ENCODE data around the gene C1QC.
"Not testable (repeated sequence)": the region's sequence is repeated elsewhere in the genome, so short reads cannot be mapped to it uniquely, and the experiment has no call there.

Gene C1QC

DNA sequence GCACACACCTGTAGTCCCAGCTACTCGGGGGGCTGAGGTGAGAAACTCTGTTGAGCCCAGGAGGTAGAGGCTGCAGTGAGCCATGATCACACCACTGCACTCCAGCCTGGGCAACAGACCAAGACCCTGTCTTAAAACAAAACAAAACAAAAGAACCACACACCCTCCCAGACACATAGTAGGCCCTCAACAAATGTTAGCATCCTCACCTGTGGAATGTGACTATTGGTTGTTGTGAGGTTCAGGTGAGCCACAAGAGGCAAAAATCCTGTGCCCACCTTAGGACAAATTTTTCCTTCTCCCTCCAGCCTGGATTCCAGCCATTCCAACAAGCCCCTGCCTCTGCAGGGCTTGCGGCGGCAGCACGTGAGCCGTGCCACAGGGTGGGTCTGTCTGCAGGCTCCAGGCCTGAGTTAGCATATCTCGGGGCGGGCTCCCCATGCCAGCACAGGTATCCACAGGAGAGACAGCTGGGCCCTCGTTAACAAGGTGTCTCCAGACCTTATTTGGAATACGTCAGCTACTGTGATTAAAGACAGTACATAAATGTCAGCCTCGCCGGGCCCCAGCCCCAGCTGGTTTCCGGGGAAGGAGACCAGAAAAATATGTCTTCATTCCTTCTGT, 27.0 kb downstream of the C1QC start:
- intact Hi-C loops (cut with micrococcal nuclease), result no loop called here
- peaks cover 42% of the 10 kb centered on the region for H3K27me3 Mint-ChIP-seq

DNA sequence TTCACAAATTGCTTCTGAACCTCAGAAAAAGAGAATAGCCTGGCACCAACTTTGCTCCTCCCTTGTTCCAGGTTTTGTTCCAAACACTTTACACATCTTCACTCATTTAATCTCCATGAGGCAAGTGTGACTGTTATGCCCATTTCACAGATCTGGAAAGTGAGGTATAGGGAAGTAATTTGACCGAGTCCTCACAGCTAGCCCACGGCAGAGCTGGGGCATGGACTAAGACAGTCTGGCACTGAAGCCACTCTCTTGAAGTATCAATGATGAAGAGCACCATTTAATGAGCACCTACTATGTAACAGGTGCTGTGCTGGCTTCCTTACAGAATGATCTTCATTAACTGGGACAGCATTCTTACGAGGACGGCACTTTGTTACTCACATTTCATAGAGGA, 28.6 kb downstream of the C1QC start:
- peaks cover 4% of the 10 kb centered on the region for H3K4me1 Mint-ChIP-seq (ENCODE audit: low read depth)
- intact Hi-C loops (cut with micrococcal nuclease), result no loop called here
- no peaks in the 10 kb centered on the region for H3K9me3 Mint-ChIP-seq
- no peak overlapping the region for H3K4me3 Mint-ChIP-seq
- no peaks in the 10 kb centered on the region for H3K36me3 Mint-ChIP-seq (ENCODE audit: low read depth)
- no peak overlapping the region for H3K27ac Mint-ChIP-seq
- peaks cover 42% of the 10 kb centered on the region for H3K27me3 Mint-ChIP-seq

More for the DNA sequence above, 27.0 kb downstream of the C1QC start:
- H3K27ac Mint-ChIP-seq, result no peak overlapping the region
- no peaks in the 10 kb centered on the region for H3K36me3 Mint-ChIP-seq (ENCODE audit: low read depth)
- no peak overlapping the region for H3K4me3 Mint-ChIP-seq
- H3K9me3 Mint-ChIP-seq, result no peaks in the 10 kb centered on the region
- H3K4me1 Mint-ChIP-seq (ENCODE audit: low read depth), result peaks cover 4% of the 10 kb centered on the region

DNA sequence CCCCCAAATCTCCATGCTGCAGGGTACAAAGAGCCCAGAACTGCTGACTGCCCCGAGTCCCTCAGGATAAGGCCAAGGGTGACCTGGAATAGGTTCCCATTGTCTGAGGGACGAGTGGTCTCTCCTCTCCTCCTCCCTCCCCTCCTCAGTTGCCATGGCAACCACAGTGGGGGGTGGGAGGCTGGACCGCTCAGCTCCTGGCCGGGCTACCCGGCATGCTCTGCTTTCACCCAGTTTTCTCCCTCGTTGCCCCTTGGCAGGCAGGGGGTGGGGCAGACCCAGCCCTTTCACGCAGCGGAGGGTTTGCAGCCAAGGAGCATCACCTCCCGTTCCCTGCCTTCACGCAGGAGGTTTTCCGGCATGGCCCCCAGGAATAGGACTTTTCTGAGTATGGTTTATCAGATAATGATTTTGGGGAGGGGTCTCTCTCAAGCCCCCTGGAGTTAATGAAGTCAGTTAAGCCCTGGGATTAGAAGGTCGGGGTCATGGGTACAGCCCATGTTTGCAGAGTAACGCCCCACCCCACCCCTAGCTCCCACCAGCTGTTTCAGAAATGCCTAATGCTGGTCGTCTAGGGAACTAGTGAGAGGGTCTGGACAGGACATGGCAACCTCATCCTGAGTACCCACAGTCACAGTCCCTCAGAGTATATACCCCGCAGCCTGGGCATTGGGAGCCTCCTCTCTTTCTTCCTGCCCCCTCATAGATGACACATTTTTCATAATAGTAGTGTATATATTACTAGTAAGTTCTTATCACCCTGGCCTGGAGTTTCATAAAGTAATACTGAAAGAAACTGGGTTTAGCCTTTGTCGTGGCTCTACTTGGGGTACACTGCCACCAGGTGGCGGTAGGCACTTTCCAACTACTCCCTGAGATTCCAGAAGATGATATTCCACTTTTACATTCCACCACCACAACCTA, 30.3 kb downstream of the C1QC start:
- Mint-ChIP-seq H3K27ac (no peak overlapping the region), H3K36me3 (ENCODE audit: low read depth) (no peaks in the 10 kb centered on the region), H3K4me3 (no peak overlapping the region), H3K27me3 (peaks cover 36% of the 10 kb centered on the region), H3K9me3 (no peaks in the 10 kb centered on the region), H3K4me1 (ENCODE audit: low read depth) (peaks cover 4% of the 10 kb centered on the region)
- intact Hi-C loops (cut with micrococcal nuclease), result loop anchor here (1.0 to 2.0 kb wide), 2 partner anchors 216 to 257 kb away; no protein-coding TSS in a partner anchor

DNA sequence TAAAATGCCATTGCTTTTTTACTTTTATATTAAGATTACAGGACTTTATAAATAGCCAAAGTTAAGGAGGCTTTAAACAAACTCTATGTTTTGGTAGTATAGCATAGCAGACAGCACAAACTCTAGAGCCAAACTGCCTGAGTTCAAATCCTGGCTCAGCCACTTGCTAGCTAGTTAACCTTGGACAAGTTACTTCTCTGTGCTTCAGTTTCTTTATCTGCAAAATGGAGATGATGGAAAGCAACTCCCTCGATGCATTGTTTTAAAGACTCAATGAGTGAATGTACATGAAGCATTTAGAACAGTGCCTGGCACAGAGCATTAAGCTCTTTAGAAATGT, 30.9 kb downstream of the C1QC start:
- Mint-ChIP-seq H3K36me3 (ENCODE audit: low read depth) (no peaks in the 10 kb centered on the region), H3K27me3 (peaks cover 34% of the 10 kb centered on the region), H3K4me1 (ENCODE audit: low read depth) (peaks cover 4% of the 10 kb centered on the region), H3K4me3 (no peak overlapping the region), H3K27ac (no peak overlapping the region), H3K9me3 (no peaks in the 10 kb centered on the region)
- intact Hi-C loops (cut with micrococcal nuclease), result loop anchor here (1.0 to 2.0 kb wide), 2 partner anchors 215 to 256 kb away; no protein-coding TSS in a partner anchor

DNA sequence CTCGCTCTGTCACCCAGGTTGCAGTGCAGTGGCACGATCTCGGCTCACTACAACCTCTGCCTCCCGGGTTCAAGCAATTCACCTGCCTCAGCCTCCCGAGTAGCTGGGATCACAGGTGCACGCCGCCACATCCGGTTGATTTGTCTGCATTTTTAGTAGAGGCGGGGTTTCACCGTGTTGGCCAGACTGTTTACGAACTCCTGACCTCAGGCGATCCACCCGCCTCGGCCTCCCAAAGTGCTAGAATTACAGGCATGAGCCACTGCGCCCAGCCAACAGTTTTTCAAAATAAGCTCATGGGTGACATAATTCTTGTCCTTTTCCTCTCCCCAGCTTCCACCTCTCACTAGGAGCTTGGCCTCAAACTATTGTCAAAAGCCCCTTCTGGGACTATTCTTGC, 32.7 kb downstream of the C1QC start:
- H3K4me3 Mint-ChIP-seq; H3K36me3 Mint-ChIP-seq (ENCODE audit: low read depth); intact Hi-C loops (cut with micrococcal nuclease); H3K9me3 Mint-ChIP-seq; H3K27ac Mint-ChIP-seq; H3K4me1 Mint-ChIP-seq (ENCODE audit: low read depth): not testable (repeated sequence)
- H3K27me3 Mint-ChIP-seq, result peaks cover 25% of the 10 kb centered on the region

DNA sequence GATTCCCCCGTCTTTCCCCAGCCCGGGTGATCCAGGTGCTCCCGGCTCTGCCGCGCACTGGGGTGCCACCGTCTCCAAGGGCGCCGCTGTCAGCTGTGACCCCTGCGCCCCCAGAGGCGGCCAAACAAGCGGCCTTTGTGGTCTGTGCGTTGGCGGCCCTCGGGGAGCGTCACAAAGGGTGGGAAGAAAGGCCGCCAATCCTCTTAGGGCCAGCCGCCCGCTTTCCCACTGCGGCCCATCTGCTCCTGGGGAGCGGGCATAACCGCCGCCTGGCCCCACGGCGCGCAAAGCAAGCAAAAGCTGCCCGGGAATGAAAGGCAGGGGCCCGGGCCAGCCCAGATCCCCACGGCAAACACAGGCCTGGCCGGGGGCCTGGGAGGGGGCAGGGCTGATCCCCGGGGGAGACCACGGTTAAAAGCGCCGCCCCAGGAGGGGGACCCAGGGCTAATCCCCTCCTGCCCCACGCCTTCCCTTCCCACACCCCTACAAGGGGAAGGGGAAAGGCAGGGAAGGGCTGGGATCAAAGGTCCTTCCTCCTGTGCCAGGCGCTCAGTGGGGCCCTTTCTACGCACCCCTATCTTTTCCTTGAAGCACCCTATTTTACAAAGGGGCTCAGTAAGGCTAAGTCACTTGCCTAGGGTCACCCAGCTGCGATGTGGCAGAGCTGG, 33.6 kb downstream of the C1QC start:
- peaks cover 4% of the 10 kb centered on the region for H3K4me1 Mint-ChIP-seq (ENCODE audit: low read depth)
- H3K36me3 Mint-ChIP-seq (ENCODE audit: low read depth), result no peaks in the 10 kb centered on the region
- no peak overlapping the region for H3K27ac Mint-ChIP-seq
- intact Hi-C loops (cut with micrococcal nuclease), result no loop called here
- no peak overlapping the region for H3K4me3 Mint-ChIP-seq
- no peaks in the 10 kb centered on the region for H3K9me3 Mint-ChIP-seq
- H3K27me3 Mint-ChIP-seq, result peaks cover 20% of the 10 kb centered on the region

DNA sequence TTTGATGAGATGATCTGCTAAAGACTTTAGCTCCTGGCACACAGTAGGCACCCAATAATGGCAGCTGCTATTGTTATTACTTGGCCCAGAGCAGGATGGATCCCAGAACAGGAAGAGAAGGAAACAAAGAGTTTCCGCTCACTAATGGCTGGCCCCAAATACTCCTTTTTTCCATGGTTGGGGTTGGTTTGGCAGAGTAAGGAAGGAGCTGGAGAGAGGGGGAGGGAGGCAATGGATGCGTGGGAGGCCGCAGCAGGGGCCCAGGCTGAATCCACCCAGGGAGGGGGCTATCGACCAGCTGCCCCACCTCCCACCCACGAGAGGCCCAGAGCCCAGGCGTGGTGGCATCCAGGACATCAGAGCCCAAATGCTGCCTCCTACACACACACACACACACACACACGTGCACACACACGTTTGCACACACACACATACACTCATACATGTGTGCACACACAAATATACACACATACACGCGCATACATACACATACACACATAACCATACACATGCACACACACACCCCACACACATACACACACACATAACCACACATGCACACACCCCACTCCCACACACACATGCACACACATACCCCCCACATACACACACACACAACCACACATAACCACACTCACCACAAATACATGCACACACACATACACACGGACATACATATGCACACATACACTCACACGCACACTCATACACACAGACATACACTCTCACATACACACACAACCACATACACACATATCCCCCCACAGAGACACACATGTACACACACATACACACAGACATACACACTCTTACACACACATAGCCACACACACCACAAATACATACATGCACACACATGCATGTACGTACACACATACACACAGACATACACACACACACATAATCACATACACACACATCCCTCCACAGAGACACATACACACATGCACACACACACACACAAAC, 34.8 kb downstream of the C1QC start:
- H3K36me3 Mint-ChIP-seq (ENCODE audit: low read depth), result no peaks in the 10 kb centered on the region
- H3K27me3 Mint-ChIP-seq, result peaks cover 11% of the 10 kb centered on the region
- H3K27ac Mint-ChIP-seq, result no peak overlapping the region
- H3K9me3 Mint-ChIP-seq, result no peaks in the 10 kb centered on the region
- intact Hi-C loops (cut with micrococcal nuclease), result no loop called here
- H3K4me1 Mint-ChIP-seq (ENCODE audit: low read depth), result no peaks in the 10 kb centered on the region
- no peak overlapping the region for H3K4me3 Mint-ChIP-seq

DNA sequence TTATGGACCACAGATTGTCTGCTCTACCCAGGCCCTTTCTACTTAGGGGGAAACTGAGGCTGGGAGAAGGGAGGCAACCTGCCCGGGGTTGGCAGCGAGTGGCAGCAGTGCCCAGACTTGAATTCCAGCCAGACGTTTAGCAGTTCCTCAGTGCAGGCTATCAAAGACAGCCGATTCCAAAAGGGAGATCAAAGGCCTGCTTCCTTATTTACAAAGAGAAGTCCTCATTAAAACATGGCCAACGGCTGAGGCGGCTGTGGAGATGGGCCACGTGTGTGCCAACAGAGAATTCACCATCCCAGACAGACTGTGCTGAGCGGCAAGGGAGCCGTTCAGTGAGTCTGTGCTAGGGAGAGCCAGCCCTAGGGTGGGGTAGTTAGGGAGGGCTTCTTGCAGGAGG, 37.3 kb downstream of the C1QC start:
- no peak overlapping the region for H3K4me3 Mint-ChIP-seq
- intact Hi-C loops (cut with micrococcal nuclease), result no loop called here
- H3K36me3 Mint-ChIP-seq (ENCODE audit: low read depth), result no peaks in the 10 kb centered on the region
- no peaks in the 10 kb centered on the region for H3K9me3 Mint-ChIP-seq
- H3K4me1 Mint-ChIP-seq (ENCODE audit: low read depth), result no peaks in the 10 kb centered on the region
- H3K27me3 Mint-ChIP-seq, result peaks cover 10% of the 10 kb centered on the region
- H3K27ac Mint-ChIP-seq, result no peak overlapping the region

DNA sequence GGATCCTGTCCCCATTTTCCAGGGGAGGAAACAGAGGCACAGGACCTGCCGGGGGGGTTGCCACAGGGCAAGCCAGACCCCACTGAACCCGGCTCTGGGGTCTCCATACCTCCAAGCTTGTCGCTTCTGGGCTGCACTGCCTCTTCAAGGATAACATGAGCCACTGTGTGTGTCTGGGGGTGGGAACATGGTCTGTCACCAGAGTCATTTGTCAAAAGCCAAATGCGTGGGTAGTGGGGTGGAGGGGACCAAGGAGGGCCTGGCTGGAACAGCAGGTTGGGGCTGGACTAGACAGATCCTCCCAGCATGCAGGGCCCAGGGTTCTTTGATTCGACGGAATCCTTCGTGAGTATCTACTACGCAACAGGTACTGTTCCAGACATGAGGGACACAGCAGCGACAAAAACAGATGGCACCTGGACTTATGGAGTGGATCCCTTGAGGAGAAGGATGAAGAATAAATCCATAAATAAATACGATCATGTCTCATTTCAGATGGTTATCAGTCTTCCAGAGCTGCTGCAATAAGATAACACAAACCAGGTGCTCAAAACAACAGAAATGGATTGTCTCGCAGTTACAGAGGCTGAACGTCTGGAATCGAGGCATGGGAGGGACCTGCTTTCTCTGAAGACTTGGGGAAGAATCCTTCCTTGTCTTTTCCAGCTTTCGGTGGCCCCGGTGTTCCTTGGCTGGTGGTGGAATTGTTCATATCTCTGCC, 38.3 kb downstream of the C1QC start:
- H3K9me3 Mint-ChIP-seq, result no peaks in the 10 kb centered on the region
- intact Hi-C loops (cut with micrococcal nuclease), result no loop called here
- H3K27ac Mint-ChIP-seq, result no peak overlapping the region
- H3K36me3 Mint-ChIP-seq (ENCODE audit: low read depth), result no peaks in the 10 kb centered on the region
- H3K4me1 Mint-ChIP-seq (ENCODE audit: low read depth), result no peaks in the 10 kb centered on the region
- peaks cover 12% of the 10 kb centered on the region for H3K27me3 Mint-ChIP-seq
- no peak overlapping the region for H3K4me3 Mint-ChIP-seq

DNA sequence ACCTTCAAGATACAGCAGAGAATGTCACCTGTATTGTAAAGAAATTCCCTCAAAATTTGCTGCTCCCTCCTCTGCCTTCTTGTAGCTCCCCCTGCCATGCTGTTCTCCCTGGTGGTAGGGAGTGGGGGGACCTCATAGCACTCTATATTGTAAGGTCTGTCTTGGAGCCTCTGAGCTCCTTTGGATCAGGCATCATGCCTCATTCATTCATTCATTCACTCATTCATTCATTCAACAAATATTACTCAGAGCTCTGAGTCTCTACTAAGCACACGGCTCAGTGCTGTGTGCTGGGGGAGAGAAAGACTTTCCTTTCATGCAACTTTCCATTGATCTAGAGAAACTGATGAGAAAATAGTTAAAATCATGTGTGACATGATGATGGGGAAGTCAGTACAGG, 40.1 kb downstream of the C1QC start:
- Mint-ChIP-seq H3K4me3 (no peak overlapping the region), H3K9me3 (no peaks in the 10 kb centered on the region), H3K4me1 (ENCODE audit: low read depth) (no peaks in the 10 kb centered on the region), H3K27me3 (peaks cover 16% of the 10 kb centered on the region), H3K27ac (no peak overlapping the region), H3K36me3 (ENCODE audit: low read depth) (no peaks in the 10 kb centered on the region)
- intact Hi-C loops (cut with micrococcal nuclease), result no loop called here

DNA sequence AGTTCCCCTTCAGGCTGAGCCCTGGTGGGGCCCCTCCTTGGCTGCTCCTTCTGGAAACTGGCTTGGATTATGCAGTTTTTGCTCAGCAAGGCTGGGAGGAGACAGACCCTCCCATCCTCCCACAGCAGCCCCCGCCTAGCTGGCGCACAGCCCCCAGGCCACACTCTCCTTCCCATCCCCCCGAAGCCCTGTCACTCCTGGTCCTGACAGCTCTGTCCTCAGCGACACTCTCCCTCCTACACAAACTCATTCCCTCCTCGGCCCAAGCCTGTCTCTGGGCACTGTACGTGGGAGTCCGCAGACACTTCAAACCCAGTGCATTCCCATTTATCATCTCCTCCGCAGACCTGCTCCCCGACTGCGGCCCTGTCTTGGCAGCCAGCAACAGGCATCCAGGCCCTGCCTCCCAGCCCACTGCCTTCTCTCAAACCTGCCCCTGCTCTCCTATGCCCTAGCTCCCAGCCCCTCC, 42.2 kb downstream of the C1QC start:
- Mint-ChIP-seq H3K27me3 (peaks cover 16% of the 10 kb centered on the region), H3K4me1 (ENCODE audit: low read depth) (no peaks in the 10 kb centered on the region), H3K9me3 (no peaks in the 10 kb centered on the region), H3K36me3 (ENCODE audit: low read depth) (no peaks in the 10 kb centered on the region), H3K27ac (no peak overlapping the region), H3K4me3 (no peak overlapping the region)
- intact Hi-C loops (cut with micrococcal nuclease), result no loop called here

DNA sequence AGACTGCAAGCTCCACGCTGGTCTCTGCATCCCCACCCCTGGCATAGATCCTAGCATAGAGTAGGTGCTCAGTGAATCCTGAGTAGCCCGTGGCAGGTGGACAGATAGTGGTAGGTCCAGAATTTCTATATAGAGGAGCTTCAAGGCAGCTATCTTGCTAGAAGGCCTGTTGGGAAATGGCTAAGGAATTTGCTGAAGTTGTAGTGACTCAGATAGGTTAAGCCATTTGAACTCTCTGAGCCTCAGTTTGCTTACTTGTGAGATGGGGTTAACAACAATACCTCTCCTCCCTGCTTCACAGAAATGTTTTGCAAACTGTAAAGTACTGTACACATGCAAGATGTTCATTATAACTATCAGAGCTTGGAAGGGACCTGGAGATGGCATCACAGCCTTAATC, 43.8 kb downstream of the C1QC start:
- Mint-ChIP-seq H3K27me3 (peaks cover 18% of the 10 kb centered on the region), H3K36me3 (ENCODE audit: low read depth) (no peaks in the 10 kb centered on the region), H3K4me1 (ENCODE audit: low read depth) (no peaks in the 10 kb centered on the region), H3K27ac (no peak overlapping the region), H3K4me3 (no peak overlapping the region), H3K9me3 (no peaks in the 10 kb centered on the region)
- intact Hi-C loops (cut with micrococcal nuclease), result no loop called here

DNA sequence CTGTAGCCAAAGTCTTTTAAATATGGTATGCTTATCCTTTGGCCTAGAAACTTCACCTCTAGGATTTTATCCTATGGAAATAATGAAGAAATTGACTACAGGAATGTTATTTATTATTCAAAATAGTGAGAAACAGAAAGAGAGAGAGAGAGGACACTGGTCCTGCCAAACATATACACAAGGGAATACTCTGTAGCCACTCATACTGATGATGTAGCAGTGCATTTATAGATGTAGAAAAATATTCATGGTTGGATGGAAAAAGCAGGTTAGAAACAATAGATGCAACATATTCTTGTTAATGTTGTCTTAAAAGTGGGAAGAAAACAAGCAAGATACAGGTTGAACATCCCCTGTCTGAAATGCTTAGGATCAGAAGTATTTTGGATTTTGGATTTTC, 45.0 kb downstream of the C1QC start:
- Mint-ChIP-seq H3K9me3 (no peaks in the 10 kb centered on the region), H3K27me3 (peaks cover 19% of the 10 kb centered on the region), H3K4me1 (ENCODE audit: low read depth) (no peaks in the 10 kb centered on the region), H3K4me3 (no peak overlapping the region), H3K27ac (no peak overlapping the region), H3K36me3 (ENCODE audit: low read depth) (no peaks in the 10 kb centered on the region)
- intact Hi-C loops (cut with micrococcal nuclease), result no loop called here
